HG03060 (cell line): ENCODE measurements around the gene FEZ2.

Experiments used
- ATAC-seq: cut with Tn5 transposase; IDR thresholded peaks from one replicate; pipeline ENCODE4 v1.9.1; 2021; ENCODE audit warnings: low read depth, moderate number of reproducible peaks; ENCODE audit not compliant: unreplicated experiment

FEZ2 gene

GRCh38 chr2:36562973-36563532 is 34.9 kb downstream of the FEZ2 start:
- ATAC-seq = no peak

GRCh38 chr2:36562240-36562639 is 35.7 kb downstream of the FEZ2 start:
- no peak for ATAC-seq

GRCh38 chr2:36561237-36561944 is 36.6 kb downstream of the FEZ2 start:
- no peak for ATAC-seq

GRCh38 chr2:36560726-36561125 is 37.2 kb downstream of the FEZ2 start:
- ATAC-seq = no peak

- no peak for ATAC-seq
Observed at GRCh38 chr2:36559221-36559942, 38.6 kb downstream of the FEZ2 start.

GRCh38 chr2:36556842-36557241 is 41.1 kb downstream of the FEZ2 start:
- no peak for ATAC-seq

- no peak for ATAC-seq
Observed at GRCh38 chr2:36555789-36556188, 42.2 kb downstream of the FEZ2 start.

- no peak for ATAC-seq
Observed at GRCh38 chr2:36554531-36554930, 43.4 kb downstream of the FEZ2 start.

GRCh38 chr2:36553683-36554082 is 44.3 kb downstream of the FEZ2 start:
- no peak for ATAC-seq

GRCh38 chr2:36550006-36550405 is 48.0 kb downstream of the FEZ2 start:
- ATAC-seq = no peak

GRCh38 chr2:36549165-36549574 is 48.8 kb downstream of the FEZ2 start:
- ATAC-seq = no peak

- ATAC-seq = no peak
Observed at GRCh38 chr2:36547906-36548305, 50.1 kb downstream of the FEZ2 start.

- ATAC-seq = no peak
Observed at GRCh38 chr2:36545871-36546416, 52.0 kb downstream of the FEZ2 start.

- no peak for ATAC-seq
Observed at GRCh38 chr2:36544638-36545338, 53.2 kb downstream of the FEZ2 start.

- ATAC-seq = no peak
Observed at GRCh38 chr2:36541891-36542595, 55.9 kb downstream of the FEZ2 start.

GRCh38 chr2:36540986-36541754 is 56.8 kb downstream of the FEZ2 start:
- ATAC-seq = no peak

GRCh38 chr2:36539631-36540030 is 58.3 kb downstream of the FEZ2 start:
- peak; percentile 42 for ATAC-seq

- no peak for ATAC-seq
Observed at GRCh38 chr2:36538335-36538734, 59.6 kb downstream of the FEZ2 start.

- no peak for ATAC-seq
Observed at GRCh38 chr2:36536776-36537175, 61.2 kb downstream of the FEZ2 start.

GRCh38 chr2:36535099-36535498 is 62.9 kb downstream of the FEZ2 start:
- no peak for ATAC-seq
